Dedifferentiated amniotic fluid mesenchymal stem cell (primary cell): ENCODE measurements around the gene CRAT.
"Not testable (repeated sequence)": the region's sequence is repeated elsewhere in the genome, so short reads cannot be mapped to it uniquely, and the experiment has no call there.

Experiments used
- DNase-seq: peaks from one replicate; pipeline ENCODE4 v3.0.0-alpha.2; 2016; ENCODE audit errors: extremely low spot score

Gene CRAT

GRCh38 chr9:129138476-129139232 is 28.1 kb upstream of the CRAT start:
- DNase-seq, result peak; percentile 66

GRCh38 chr9:129138144-129138462 is 27.5 kb upstream of the CRAT start:
- no peak for DNase-seq

- no peak for DNase-seq
Observed at GRCh38 chr9:129137292-129138143, 26.9 kb upstream of the CRAT start.

GRCh38 chr9:129136446-129137035 is 25.9 kb upstream of the CRAT start:
- DNase-seq, result no peak

- DNase-seq, result no peak
Observed at GRCh38 chr9:129135476-129135875, 24.9 kb upstream of the CRAT start.

- no peak for DNase-seq
Observed at GRCh38 chr9:129133082-129133481, 22.5 kb upstream of the CRAT start.

- DNase-seq, result peak; percentile 56
Observed at GRCh38 chr9:129131300-129132145, 20.9 kb upstream of the CRAT start.

- DNase-seq, result no peak
Observed at GRCh38 chr9:129130791-129131190, 20.2 kb upstream of the CRAT start.

- DNase-seq, result not testable (repeated sequence)
Observed at GRCh38 chr9:129130271-129130670, 19.7 kb upstream of the CRAT start.

GRCh38 chr9:129128689-129129088 is 18.1 kb upstream of the CRAT start:
- no peak for DNase-seq

- DNase-seq, result no peak
Observed at GRCh38 chr9:129126749-129127618, 16.4 kb upstream of the CRAT start.

- DNase-seq, result no peak
Observed at GRCh38 chr9:129125478-129125877, 14.9 kb upstream of the CRAT start.

GRCh38 chr9:129124506-129125069 is 14.0 kb upstream of the CRAT start:
- DNase-seq, result no peak

GRCh38 chr9:129122976-129123375 is 12.4 kb upstream of the CRAT start:
- not testable (repeated sequence) for DNase-seq

GRCh38 chr9:129122133-129122532 is 11.5 kb upstream of the CRAT start:
- DNase-seq, result no peak

GRCh38 chr9:129121483-129121882 is 10.9 kb upstream of the CRAT start:
- DNase-seq, result no peak

- DNase-seq, result no peak
Observed at GRCh38 chr9:129118799-129119198, 8.2 kb upstream of the CRAT start.

GRCh38 chr9:129113645-129114304 is 3.2 kb upstream of the CRAT start:
- DNase-seq, result no peak

GRCh38 chr9:129112526-129112925 is 1.9 kb upstream of the CRAT start:
- DNase-seq, result not testable (repeated sequence)
